HEK293T (cell line): Measurements from ENCODE around the gene CDT1.

Experiments used
- ARNT ChIP-seq: fragments of 450-650 bp; IDR thresholded peaks from 2 replicates; pipeline ENCODE4 v1.6.1; 2017; ENCODE audit warnings: mild to moderate bottlenecking
- BHLHE40 ChIP-seq: fragments of 450-650 bp; IDR thresholded peaks from 2 replicates; pipeline ENCODE4 v1.6.1; 2016; ENCODE audit warnings: mild to moderate bottlenecking, moderate library complexity, borderline replicate concordance
- FOXA1 ChIP-seq: fragments of 450-650 bp; IDR thresholded peaks from 2 replicates; pipeline ENCODE4 v1.6.1; 2016; ENCODE audit warnings: mild to moderate bottlenecking
- FOXK2 ChIP-seq: fragments of 450-650 bp; IDR thresholded peaks from 2 replicates; pipeline ENCODE4 v1.6.1; 2016; ENCODE audit warnings: mild to moderate bottlenecking
- NFRKB ChIP-seq: fragments of 450-650 bp; IDR thresholded peaks from 2 replicates; pipeline ENCODE4 v1.6.1; 2016; ENCODE audit warnings: mild to moderate bottlenecking, moderate library complexity
- TF ChIP-seq, protein P1 (sequence below): fragments of 450-650 bp; IDR thresholded peaks from 2 replicates; pipeline ENCODE4 v1.6.1; 2016

DNA sequence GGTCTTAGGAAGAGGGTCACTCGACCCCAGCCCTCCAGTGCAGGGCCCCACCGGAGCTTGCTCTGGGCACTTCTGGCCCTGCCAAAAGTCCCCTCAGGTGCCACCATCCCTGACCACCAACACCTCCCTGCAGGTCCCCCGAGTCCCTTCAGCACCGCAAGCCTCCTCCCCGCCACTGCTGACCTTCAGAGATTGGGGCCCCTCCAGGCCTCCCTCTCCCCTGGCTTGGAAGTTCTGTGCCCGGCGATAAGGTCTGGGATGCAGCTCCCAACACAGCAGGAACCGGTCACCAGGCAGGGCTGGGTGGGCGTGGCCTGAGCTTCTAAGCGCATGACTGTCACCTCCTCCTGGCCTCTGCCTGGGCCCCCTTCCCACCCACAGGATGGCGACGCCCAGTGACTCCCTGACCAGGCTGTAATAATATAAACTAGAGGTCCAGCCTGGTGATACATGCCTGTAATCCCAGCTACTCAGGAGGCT, 29.7 kb upstream of the CDT1 start:
- TF ChIP-seq NFRKB (no peak), FOXK2 (no peak), BHLHE40 (no peak), FOXA1 (no peak), ARNT (no peak)
- TF ChIP-seq, protein P1, sequence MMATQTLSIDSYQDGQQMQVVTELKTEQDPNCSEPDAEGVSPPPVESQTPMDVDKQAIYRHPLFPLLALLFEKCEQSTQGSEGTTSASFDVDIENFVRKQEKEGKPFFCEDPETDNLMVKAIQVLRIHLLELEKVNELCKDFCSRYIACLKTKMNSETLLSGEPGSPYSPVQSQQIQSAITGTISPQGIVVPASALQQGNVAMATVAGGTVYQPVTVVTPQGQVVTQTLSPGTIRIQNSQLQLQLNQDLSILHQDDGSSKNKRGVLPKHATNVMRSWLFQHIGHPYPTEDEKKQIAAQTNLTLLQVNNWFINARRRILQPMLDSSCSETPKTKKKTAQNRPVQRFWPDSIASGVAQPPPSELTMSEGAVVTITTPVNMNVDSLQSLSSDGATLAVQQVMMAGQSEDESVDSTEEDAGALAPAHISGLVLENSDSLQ: no peak
